ENCODE measurements around the gene NUBPL.
"Not testable (repeated sequence)": the region's sequence is repeated elsewhere in the genome, so short reads cannot be mapped to it uniquely, and the experiment has no call there.

NUBPL gene

DNA sequence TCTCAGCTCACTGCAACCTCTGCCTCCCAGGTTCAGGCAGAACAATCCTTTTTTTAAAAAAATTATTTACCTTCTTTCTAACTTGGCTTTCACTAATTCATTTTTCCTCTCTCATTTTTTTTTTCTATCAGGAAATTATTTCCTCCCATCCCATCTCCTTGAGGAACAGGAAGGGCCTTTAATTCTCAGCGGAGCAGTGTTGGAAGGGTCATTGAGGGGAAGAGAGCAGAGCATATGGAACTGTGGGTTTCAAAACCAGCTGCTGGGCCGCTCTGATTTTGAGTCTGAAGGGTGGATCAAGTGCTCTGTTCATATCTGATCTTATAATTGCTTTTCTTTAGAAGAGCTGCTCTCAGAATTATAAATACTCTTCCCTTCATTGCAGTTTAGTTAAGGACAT lies 29.0 kb downstream of the NUBPL start:
- Histone ChIP-seq H3K27ac (no peak overlapping the region), H3K4me3 (no peak overlapping the region), H3K27me3 (no peaks in the 10 kb centered on the region), H3K4me2 (no peak overlapping the region), H4K20me1 (no peaks in the 10 kb centered on the region), H3K9ac (no peak overlapping the region), H3K4me1 (peaks cover 0 to 14% (median 10%) of the 10 kb centered on the region in 10 experiments; a peak in 14 of 20 replicates), H3K36me3 (peaks cover 0 to 1% (median 0%) of the 10 kb centered on the region in 11 experiments; a peak in 1 of 22 replicates), H3K9me3 (replicated peaks in 1 of 11) (no peaks in the 10 kb centered on the region; a peak in 1 of 22 replicates)
- TF ChIP-seq Cebpa-rat (IDR thresholded peaks at IDR 0.05): no peak

DNA sequence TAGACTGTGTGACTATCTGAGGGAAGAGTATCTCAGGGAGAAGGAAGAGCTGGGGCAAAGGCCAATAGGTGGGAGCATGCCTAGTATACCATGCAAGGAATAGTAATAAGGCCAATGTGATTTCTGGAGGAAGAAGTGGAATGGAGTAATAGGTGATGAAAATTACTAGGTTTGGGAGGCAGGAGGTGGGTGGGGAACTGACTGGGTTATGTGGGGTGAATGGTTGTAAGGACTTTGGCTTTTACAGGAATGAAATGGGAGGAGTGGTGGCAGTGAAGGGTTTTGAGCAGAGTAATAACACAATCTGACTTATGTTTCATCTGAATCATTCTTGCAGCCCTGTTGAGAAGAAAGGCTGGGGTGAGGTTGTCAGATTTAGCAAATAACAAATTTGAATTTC lies 30.9 kb downstream of the NUBPL start:
- Histone ChIP-seq H3K4me2 (no peak overlapping the region), H3K36me3 (no peaks in the 10 kb centered on the region), H3K4me3 (no peak overlapping the region), H3K4me1 (peaks cover 0 to 14% (median 10%) of the 10 kb centered on the region in 10 experiments; a peak in 13 of 20 replicates), H3K27me3 (no peaks in the 10 kb centered on the region), H3K9me3 (replicated peaks in 1 of 11) (no peaks in the 10 kb centered on the region; a peak in 1 of 22 replicates), H4K20me1 (no peaks in the 10 kb centered on the region), H3K27ac (no peak overlapping the region), H3K9ac (no peak overlapping the region)
- no peak for TF ChIP-seq Cebpa-rat (IDR thresholded peaks at IDR 0.05)

GRCh38 chr14:31592631-31593030 lies 31.4 kb downstream of the NUBPL start:
- H3K4me1 ChIP-seq: peaks cover 0 to 14% (median 10%) of the 10 kb centered on the region in 10 experiments; a peak in 13 of 20 replicates
- no peaks in the 10 kb centered on the region for H3K36me3 ChIP-seq
- no peak for TF ChIP-seq Cebpa-rat (IDR thresholded peaks at IDR 0.05)
- no peaks in the 10 kb centered on the region for H4K20me1 ChIP-seq
- no peak overlapping the region for H3K4me3 ChIP-seq
- no peaks in the 10 kb centered on the region; a peak in 1 of 22 replicates for H3K9me3 ChIP-seq (replicated peaks in 1 of 11)
- H3K9ac ChIP-seq: no peak overlapping the region
- no peak overlapping the region for H3K27ac ChIP-seq
- H3K4me2 ChIP-seq: no peak overlapping the region
- no peaks in the 10 kb centered on the region for H3K27me3 ChIP-seq

GRCh38 chr14:31596342-31597095 lies 35.3 kb downstream of the NUBPL start:
- H3K4me3 ChIP-seq: no peak overlapping the region
- no peak overlapping the region for H3K9ac ChIP-seq
- H3K4me2 ChIP-seq: no peak overlapping the region
- H3K4me1 ChIP-seq: peaks cover 0 to 14% (median 10%) of the 10 kb centered on the region in 10 experiments; a peak in 13 of 20 replicates
- TF ChIP-seq Cebpa-rat (IDR thresholded peaks at IDR 0.05): no peak
- H3K36me3 ChIP-seq: peaks cover 0 to 11% (median 6%) of the 10 kb centered on the region in 11 experiments; a peak in 18 of 22 replicates
- H3K9me3 ChIP-seq (replicated peaks in 1 of 11): peaks cover 5 to 13% (median 6%) of the 10 kb centered on the region in 11 experiments; a peak in 17 of 22 replicates
- H3K27ac ChIP-seq: no peak overlapping the region
- H3K27me3 ChIP-seq: no peaks in the 10 kb centered on the region
- no peaks in the 10 kb centered on the region for H4K20me1 ChIP-seq

DNA sequence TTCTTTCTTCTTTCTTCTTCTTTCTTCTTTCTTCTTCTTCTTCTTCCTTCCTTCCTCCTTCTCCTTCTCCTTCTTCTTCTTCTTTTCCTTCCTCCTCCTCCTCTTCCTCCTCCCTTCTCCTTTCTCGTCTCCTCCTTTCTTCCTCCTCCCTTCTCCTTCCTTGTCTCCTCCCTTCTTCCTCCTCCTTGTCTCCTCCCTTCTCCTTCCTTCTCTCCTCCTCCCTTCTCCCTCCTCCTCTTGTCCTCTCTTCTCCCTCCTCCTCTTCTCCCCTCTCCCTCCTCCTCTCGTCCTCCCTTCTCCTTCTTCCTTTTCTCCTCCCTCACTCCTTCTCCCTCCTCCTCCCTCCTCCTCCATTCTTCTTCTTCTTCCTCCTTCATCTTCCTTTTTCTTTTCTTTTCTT lies 44.5 kb downstream of the NUBPL start:
- Histone ChIP-seq H3K4me1 (peaks cover 0 to 9% (median 6%) of the 10 kb centered on the region in 10 experiments; a peak in 9 of 20 replicates), H3K9ac (no peak overlapping the region), H3K27ac (no peak overlapping the region), H3K9me3 (replicated peaks in 1 of 11) (peaks cover 9 to 39% (median 16%) of the 10 kb centered on the region in 11 experiments; a peak in 20 of 22 replicates), H3K4me3 (no peak overlapping the region), H3K36me3 (peaks cover 0 to 14% (median 5%) of the 10 kb centered on the region in 11 experiments; a peak in 9 of 22 replicates), H4K20me1 (no peaks in the 10 kb centered on the region), H3K27me3 (no peaks in the 10 kb centered on the region), H3K4me2 (no peak overlapping the region)
- no peak for TF ChIP-seq Cebpa-rat (IDR thresholded peaks at IDR 0.05)

DNA sequence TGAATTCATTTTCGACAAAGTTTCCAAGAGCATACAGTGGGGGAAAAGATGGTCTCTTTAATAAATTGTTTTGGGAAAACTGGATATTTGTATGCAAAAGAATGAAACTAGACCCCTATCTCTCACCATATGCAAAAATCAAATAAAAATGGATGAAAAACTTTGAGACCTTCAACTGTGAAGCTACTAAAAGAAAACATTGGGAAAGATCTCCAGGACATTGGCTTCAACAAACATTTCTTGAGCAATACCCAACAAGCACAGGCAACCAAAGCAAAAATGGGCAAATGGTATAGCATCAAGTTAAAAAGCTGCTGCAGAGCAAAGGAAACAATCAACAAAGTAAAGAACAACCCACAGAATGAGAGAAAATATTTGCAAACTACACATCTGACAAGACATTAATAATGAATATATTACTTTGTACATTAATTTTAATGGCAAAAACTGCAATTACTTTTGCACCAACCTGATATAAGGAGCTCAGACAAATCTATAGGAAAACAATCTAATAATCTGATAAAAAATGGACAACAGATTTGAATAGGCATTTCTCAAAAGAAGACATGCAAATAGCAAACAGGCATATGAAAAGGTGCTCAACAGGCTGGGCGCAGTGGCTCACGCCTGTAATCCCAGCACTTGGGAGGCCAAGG lies 50.7 kb downstream of the NUBPL start:
- no peak overlapping the region for H3K4me3 ChIP-seq
- H3K36me3 ChIP-seq: peaks cover 0 to 5% (median 0%) of the 10 kb centered on the region in 11 experiments; a peak in 5 of 22 replicates
- H3K4me1 ChIP-seq: peaks cover 0 to 9% (median 6%) of the 10 kb centered on the region in 10 experiments; a peak in 9 of 20 replicates
- peaks cover 3 to 44% (median 11%) of the 10 kb centered on the region in 11 experiments; a peak in 20 of 22 replicates for H3K9me3 ChIP-seq (replicated peaks in 1 of 11)
- H3K9ac ChIP-seq: no peak overlapping the region
- H3K4me2 ChIP-seq: no peak overlapping the region
- no peak overlapping the region for H3K27ac ChIP-seq
- no peak for TF ChIP-seq Cebpa-rat (IDR thresholded peaks at IDR 0.05)
- H3K27me3 ChIP-seq: no peaks in the 10 kb centered on the region
- H4K20me1 ChIP-seq: no peaks in the 10 kb centered on the region

- H3K27ac ChIP-seq: no peak overlapping the region
- no peaks in the 10 kb centered on the region; a peak in 1 of 22 replicates for H3K36me3 ChIP-seq
- no peaks in the 10 kb centered on the region for H4K20me1 ChIP-seq
- H3K4me1 ChIP-seq: peaks cover 0 to 8% (median 6%) of the 10 kb centered on the region in 10 experiments; a peak in 9 of 20 replicates
- peaks cover 0 to 31% (median 5%) of the 10 kb centered on the region in 11 experiments; a peak in 6 of 22 replicates for H3K9me3 ChIP-seq (replicated peaks in 1 of 11)
- H3K4me2 ChIP-seq: no peak overlapping the region
- no peak overlapping the region for H3K9ac ChIP-seq
- TF ChIP-seq Cebpa-rat (IDR thresholded peaks at IDR 0.05): no peak
- no peaks in the 10 kb centered on the region for H3K27me3 ChIP-seq
- no peak overlapping the region for H3K4me3 ChIP-seq
Observed at GRCh38 chr14:31613188-31613587, 52.0 kb downstream of the NUBPL start.

- H3K4me2 ChIP-seq, H3K4me1 ChIP-seq, H3K4me3 ChIP-seq, H3K27me3 ChIP-seq, H3K9ac ChIP-seq, H4K20me1 ChIP-seq, H3K27ac ChIP-seq: not testable (repeated sequence)
- Histone ChIP-seq H3K9me3 (replicated peaks in 1 of 11) (peaks cover 48 to 57% (median 53%) of the 10 kb centered on the region in 11 experiments), H3K36me3 (peaks cover 21 to 42% (median 29%) of the 10 kb centered on the region in 11 experiments; a peak in 21 of 22 replicates)
Observed at GRCh38 chr14:31618884-31619283, 57.7 kb downstream of the NUBPL start.

- TF ChIP-seq Cebpa-rat (IDR thresholded peaks at IDR 0.05): no peak
- no peak overlapping the region for H3K9ac ChIP-seq
- no peak overlapping the region for H3K4me3 ChIP-seq
- H3K4me1 ChIP-seq: no peaks in the 10 kb centered on the region
- H4K20me1 ChIP-seq: no peaks in the 10 kb centered on the region
- H3K9me3 ChIP-seq (replicated peaks in 1 of 11): peaks cover 49 to 62% (median 55%) of the 10 kb centered on the region in 11 experiments
- H3K4me2 ChIP-seq: no peak overlapping the region
- no peaks in the 10 kb centered on the region for H3K27me3 ChIP-seq
- H3K27ac ChIP-seq: no peak overlapping the region
- peaks cover 21 to 43% (median 29%) of the 10 kb centered on the region in 11 experiments; a peak in 21 of 22 replicates for H3K36me3 ChIP-seq
Observed at GRCh38 chr14:31619440-31619839, 58.2 kb downstream of the NUBPL start.

- not testable (repeated sequence) for H3K4me1 ChIP-seq, H3K4me2 ChIP-seq, H4K20me1 ChIP-seq, H3K9ac ChIP-seq, H3K4me3 ChIP-seq, H3K27me3 ChIP-seq, H3K27ac ChIP-seq
- peaks cover 21 to 43% (median 29%) of the 10 kb centered on the region in 11 experiments; a peak in 21 of 22 replicates for H3K36me3 ChIP-seq
- H3K9me3 ChIP-seq (replicated peaks in 1 of 11): peaks cover 49 to 63% (median 56%) of the 10 kb centered on the region in 11 experiments
Observed at GRCh38 chr14:31620898-31621297, 59.7 kb downstream of the NUBPL start.

Measured in BLaER1 treated with 17β-estradiol and CSF1 and Interleukin-3, amounts not matched to agents 10 nM and 100 nM (cell line).